EH (cell line): ENCODE data around the gene IBSP.
A peak's percentile ranks its signal among the peaks of the same experiment; 100 is the strongest.

Experiments used
- DNase-seq: peaks from one replicate; pipeline ENCODE4 v3.0.0-alpha.2; 2015; ENCODE audit warnings: low read depth

The IBSP gene

DNA sequence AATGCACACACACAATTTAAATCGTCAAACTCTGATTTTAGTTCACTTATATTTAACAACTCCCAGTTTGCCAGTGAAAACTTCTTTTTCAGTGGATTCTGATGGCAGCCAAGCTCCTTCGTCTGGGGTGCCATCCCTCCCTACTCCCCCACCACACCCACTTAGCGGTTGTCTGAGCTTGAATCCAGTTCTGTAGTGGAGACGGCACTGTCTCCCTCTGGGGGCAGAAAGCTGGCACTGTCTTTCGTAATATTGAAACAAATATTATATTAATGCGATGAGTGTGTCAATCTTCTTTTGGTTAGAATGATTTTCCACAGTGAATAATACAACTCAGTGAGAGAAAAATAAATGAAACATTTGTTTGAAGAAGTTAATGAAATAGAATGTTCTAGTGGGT lies 38.9 kb downstream of the IBSP start:
- no peak for DNase-seq

DNA sequence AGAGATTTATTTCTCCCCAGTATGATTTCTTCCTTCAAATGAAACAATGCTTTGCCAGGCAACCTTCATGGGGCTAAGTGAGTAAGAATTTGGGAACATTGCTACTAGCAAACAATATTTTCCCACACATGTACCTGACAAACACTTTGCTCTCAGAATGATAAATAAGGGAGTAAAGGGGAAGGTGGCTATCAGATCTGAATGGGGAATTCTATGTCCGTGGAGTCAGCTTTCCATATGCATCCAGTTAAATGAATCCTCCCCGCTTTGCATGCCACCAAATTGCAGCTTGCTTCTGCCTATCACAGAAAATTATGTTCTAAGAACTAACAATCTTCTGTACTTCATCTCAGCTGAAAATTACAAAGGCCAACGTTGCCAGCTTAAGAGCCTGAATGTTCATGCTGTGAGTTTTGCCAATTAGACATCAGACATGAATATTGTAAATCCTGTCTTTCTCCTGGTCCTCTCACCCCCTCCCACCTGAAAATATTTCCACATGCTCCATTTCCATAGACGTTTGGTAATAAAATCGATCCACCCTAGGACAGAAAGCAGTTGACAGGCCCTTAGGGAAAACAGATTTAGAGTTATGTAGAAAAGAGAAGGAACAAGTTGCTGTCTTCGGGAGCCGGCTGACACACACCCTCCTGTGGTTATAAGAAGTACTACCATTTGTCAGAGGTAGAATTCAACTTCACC lies 39.7 kb downstream of the IBSP start:
- DNase-seq = peak; percentile 60

DNA sequence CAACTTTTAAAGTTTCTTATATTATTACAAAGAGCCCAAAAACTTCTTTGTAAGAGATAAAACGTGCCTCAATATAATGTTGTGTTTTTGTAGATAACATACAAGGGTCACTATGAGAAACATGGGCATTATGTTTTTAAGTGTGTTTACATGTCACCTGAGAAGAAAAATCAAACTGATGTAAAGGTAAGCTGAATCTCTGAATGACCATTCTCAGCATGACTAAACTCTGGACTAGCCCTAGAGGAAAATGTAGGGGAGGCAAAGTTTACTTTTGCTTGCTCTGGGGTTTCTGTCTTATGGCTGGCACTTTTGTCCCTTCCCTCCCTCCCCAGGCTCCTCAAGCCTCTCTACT lies 40.2 kb downstream of the IBSP start:
- no peak for DNase-seq

GRCh38 chr4:87840149-87840548 lies 40.8 kb downstream of the IBSP start:
- DNase-seq = no peak

- peak; percentile 96 for DNase-seq
These were observed 44.6 kb downstream of the IBSP start for GRCh38 chr4:87843936-87844335.

DNA sequence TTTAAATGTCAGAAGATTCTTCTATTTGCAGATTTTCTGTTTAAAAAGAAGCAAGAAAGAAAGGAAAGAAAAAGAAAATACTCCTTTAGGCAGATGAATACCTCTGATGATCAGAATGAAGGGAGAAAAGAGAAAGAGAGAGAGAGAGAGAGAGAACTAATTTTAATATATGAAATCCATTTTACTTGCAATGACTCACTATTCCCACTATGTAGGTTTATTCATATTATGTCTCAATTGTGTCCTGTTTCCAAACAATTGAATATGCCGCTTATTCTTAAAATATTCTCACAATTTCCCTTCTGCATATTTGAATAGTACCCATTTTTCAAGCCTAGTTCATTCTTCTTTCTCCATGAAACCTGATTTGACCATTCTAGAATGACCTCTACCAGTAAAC lies 45.1 kb downstream of the IBSP start:
- DNase-seq = peak; percentile 19

GRCh38 chr4:87846226-87846625 lies 46.9 kb downstream of the IBSP start:
- DNase-seq = no peak

DNA sequence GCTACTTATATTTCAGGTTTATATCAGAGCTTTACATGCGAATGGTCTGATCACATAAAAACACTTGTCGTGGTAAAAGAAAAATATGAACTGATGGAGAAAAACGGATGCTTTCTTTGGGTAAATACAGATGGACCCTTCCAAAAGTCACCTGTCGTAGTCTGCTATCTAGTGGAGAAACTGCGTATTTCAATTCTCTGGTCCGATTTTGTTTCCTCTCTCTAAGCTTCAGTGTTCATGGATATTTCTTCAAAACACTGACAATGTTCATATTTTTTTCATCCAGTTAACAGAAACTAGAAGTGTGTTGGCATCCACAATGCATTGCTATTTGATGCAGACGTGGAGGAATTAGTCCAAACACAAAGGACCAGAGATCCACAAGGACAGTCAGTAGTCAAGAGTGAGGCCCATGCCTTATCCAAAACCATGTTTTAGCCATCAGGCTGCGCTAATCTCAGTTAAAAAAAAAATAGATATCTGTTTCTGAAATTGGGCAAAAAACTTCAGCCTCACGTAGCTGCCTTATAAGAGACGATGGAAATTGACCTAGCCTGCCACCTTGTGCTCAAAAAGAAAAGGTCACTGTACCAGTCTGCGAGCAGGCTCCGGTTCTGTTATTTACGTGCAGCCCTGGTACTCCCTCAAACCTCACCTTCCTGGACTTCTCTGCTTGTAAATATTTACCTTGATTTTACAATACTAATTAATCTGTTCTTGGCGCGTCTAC lies 49.4 kb downstream of the IBSP start:
- peak; percentile 72 for DNase-seq

DNA sequence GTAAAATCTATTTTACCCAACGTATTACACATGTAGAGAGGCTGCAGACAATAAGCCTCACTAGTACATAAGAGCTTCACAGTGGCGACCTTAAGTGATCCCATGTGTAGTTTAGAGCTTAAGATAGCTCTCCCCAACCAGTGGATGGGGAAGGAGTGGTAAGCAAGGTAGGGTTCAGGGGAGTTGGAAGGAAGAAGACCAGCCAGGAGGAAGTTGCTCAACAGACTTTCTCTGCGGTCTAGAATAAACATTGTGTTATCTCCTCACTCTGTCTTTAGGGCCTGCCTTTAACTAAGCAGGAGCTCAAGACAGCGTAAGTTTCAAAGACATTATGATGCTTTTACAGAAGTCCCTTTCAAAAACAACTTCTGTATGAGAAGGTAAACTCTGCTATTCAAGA lies 50.3 kb downstream of the IBSP start:
- DNase-seq = peak; percentile 34

- DNase-seq = no peak
These were observed 52.0 kb downstream of the IBSP start for GRCh38 chr4:87851332-87851731.

DNA sequence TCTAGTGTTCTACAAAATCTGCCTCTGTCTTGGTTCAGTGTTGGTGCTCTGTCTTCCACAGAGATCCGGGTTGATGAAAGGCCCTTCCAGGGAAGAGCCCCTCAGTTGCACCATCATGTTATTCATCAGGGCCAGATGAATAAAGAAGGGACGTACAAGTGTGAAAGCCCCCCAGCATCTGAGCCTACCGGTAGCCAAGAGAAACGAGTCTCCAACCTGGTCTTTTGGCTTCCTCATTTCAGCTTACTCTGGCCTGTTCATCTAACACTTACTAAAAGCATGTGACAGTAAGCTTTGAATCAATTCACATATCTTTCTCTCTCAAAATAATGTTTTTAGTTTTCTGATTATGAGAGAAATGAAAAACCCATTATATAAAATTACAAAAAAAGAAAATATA lies 52.6 kb downstream of the IBSP start:
- DNase-seq = no peak

DNA sequence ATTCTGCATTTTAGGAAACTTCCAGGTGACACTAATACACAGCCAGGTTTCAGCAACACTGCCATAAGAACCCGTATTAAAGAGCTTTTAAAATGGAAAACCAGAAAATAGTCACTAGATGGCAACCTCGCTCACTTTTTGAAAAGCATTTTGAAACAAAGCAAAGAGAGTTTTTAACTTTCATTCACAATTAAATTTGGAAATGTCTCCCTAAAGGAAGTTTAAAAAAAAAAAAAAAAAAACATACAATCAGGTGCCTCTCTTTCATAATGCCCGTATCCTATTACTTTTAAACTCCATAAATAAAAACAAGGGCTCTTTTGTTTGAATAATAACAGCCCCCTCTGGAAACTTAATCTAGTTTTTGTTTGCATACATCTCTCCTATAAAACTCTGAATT lies 53.8 kb downstream of the IBSP start:
- peak; percentile 62 for DNase-seq

GRCh38 chr4:87853891-87854290 lies 54.5 kb downstream of the IBSP start:
- no peak for DNase-seq

DNA sequence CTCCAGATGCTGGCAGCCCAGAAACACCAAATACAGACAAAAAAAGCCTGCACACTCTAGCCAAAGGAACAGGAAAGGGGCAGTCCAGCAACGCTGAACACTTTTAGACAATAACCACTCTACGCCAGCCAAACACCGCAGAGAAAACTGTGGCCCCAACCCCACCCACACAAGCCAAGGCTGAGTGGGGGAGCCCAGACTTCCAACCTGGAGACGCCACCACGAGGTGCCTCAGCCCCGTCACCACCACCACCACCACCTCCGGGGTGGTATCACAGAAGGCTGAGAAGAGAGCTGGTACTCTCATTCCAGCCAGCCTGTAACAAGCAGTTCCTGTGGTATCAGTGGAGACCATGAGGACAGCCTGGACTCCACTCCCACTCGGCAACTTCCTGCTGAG lies 56.2 kb downstream of the IBSP start:
- no peak for DNase-seq

GRCh38 chr4:87856816-87857215 lies 57.5 kb downstream of the IBSP start:
- peak; percentile 28 for DNase-seq

GRCh38 chr4:87857789-87858188 lies 58.4 kb downstream of the IBSP start:
- DNase-seq = no peak
